IMR-90 (cell line): ENCODE results near the gene NRXN2. TPM values are rescaled to one million over a fixed set of nuclear protein-coding genes. Genes with fewer than 3 reads are reported as not detected.

Experiments used
- ATAC-seq: fragments of 200-7000 bp; cut with Tn5 transposase; 2 replicates; pipeline ENCODE4 v1.9.1; 2020; ENCODE audit warnings: low read depth, mild to moderate bottlenecking, moderate library complexity
- BruUV-seq: library from RNA; stranded (reverse); fragments of 400-500 nt; replicated peaks from 2 replicates; lab custom pipeline; 2021; lab: Mats Ljungman, UMichigan
- CTCF ChIA-PET: fragments of 300-600 bp; formaldehyde crosslinking; extraction: SDS; loops from one replicate; lab custom pipeline; 2021; ENCODE audit warnings: antibody characterized with exemption; lab: Yijun Ruan, JAX
- POLR2A ChIA-PET: fragments of 300-600 bp; sonication (Branson Sonifier 250); formaldehyde crosslinking; loops from one replicate; lab custom pipeline; 2022; ENCODE audit warnings: antibody characterized with exemption; ENCODE audit not compliant: unreplicated experiment; lab: Charles Lee
- DNase-seq: peaks from one replicate; pipeline ENCODE4 v3.0.0; 2013
- H2AFZ ChIP-seq: replicated peaks from 2 replicates; pipeline ENCODE3; 2013; ENCODE audit warnings: low read length, mild to moderate bottlenecking; ENCODE audit not compliant: poor library complexity
- H2AK5ac ChIP-seq: 2 replicates; pipeline ENCODE4 v1.6.1; 2013; ENCODE audit warnings: low read depth, low read length, inconsistent platforms
- H2AK9ac ChIP-seq: replicated peaks from 2 replicates; pipeline ENCODE3; 2013; ENCODE audit warnings: mild to moderate bottlenecking, low read depth, low read length, moderate library complexity; ENCODE audit not compliant: poor library complexity
- H2BK120ac ChIP-seq: 2 replicates; pipeline ENCODE4 v1.6.1; 2013; ENCODE audit warnings: low read depth, low read length, inconsistent platforms
- H2BK15ac ChIP-seq: 3 replicates; pipeline ENCODE4 v1.6.1; 2013; ENCODE audit warnings: low read depth, low read length, inconsistent platforms
- H2BK20ac ChIP-seq: 2 replicates; pipeline ENCODE4 v1.6.1; 2013; ENCODE audit warnings: low read depth, mild to moderate bottlenecking, inconsistent platforms, low read length, moderate library complexity
- H2BK5ac ChIP-seq: 2 replicates; pipeline ENCODE4 v1.6.1; 2013; ENCODE audit warnings: mild to moderate bottlenecking, low read depth, low read length, inconsistent platforms; ENCODE audit not compliant: poor library complexity, severe bottlenecking
- H3K14ac ChIP-seq: replicated peaks from 2 replicates; pipeline ENCODE4 v1.6.1; 2013; ENCODE audit warnings: low read depth, low read length, inconsistent platforms
- H3K18ac ChIP-seq: 2 replicates; pipeline ENCODE4 v1.6.1; 2013; ENCODE audit warnings: low read depth, low read length, control low read depth
- H3K23ac ChIP-seq: 2 replicates; pipeline ENCODE4 v1.6.1; 2013; ENCODE audit warnings: low read depth, low read length, inconsistent platforms
- H3K27ac ChIP-seq: 2 replicates; pipeline ENCODE4 v1.5.1; 2013; ENCODE audit warnings: mild to moderate bottlenecking, control low read depth, low read length; ENCODE audit not compliant: insufficient read depth
- H3K27me3 ChIP-seq: 2 replicates; pipeline ENCODE4 v1.6.1; 2013; ENCODE audit warnings: low read length; ENCODE audit not compliant: control insufficient read depth, insufficient read depth
- H3K36me3 ChIP-seq: 2 replicates; pipeline ENCODE4 v1.6.1; 2013; ENCODE audit warnings: low read length, mixed read lengths; ENCODE audit not compliant: control insufficient read depth, insufficient read depth
- H3K4ac ChIP-seq: 2 replicates; pipeline ENCODE4 v1.6.1; 2013; ENCODE audit warnings: low read depth, low read length, inconsistent platforms
- H3K4me1 ChIP-seq: 2 replicates; pipeline ENCODE4 v1.6.1; 2013; ENCODE audit warnings: low read length, mixed read lengths; ENCODE audit not compliant: control insufficient read depth, insufficient read depth
- H3K4me2 ChIP-seq: 2 replicates; pipeline ENCODE4 v1.6.1; 2013; ENCODE audit warnings: low read depth, mild to moderate bottlenecking, control low read depth, low read length, moderate library complexity
- H3K4me3 ChIP-seq: 2 replicates; pipeline ENCODE4 v1.5.1; 2013; ENCODE audit warnings: low read depth, mild to moderate bottlenecking, control low read depth, low read length, moderate library complexity; ENCODE audit not compliant: insufficient read depth
- H3K56ac ChIP-seq: 2 replicates; pipeline ENCODE4 v1.6.1; 2013; ENCODE audit warnings: low read length, inconsistent platforms; ENCODE audit not compliant: insufficient read depth; ENCODE audit errors: extremely low read depth
- H3K79me1 ChIP-seq, 2 experiments: 2 replicates each; pipeline ENCODE4 v1.6.1; 2013; ENCODE audit warnings: low read length in 2 of 2, inconsistent platforms in 1 of 2, low read depth in 1 of 2
- H3K9ac ChIP-seq: 2 replicates; pipeline ENCODE4 v1.6.1; 2013; ENCODE audit warnings: low read depth, low read length, control low read depth
- H3K9me1 ChIP-seq: 2 replicates; pipeline ENCODE4 v1.6.1; 2013; ENCODE audit warnings: low read length, inconsistent platforms; ENCODE audit not compliant: insufficient read depth
- H3K9me3 ChIP-seq: 2 replicates; pipeline ENCODE4 v1.6.1; 2013; ENCODE audit warnings: low read length; ENCODE audit not compliant: control insufficient read depth, insufficient read depth
- H4K20me1 ChIP-seq: 2 replicates; pipeline ENCODE4 v1.6.1; 2013; ENCODE audit warnings: low read length, inconsistent platforms; ENCODE audit not compliant: insufficient read depth
- H4K5ac ChIP-seq: 2 replicates; pipeline ENCODE4 v1.6.1; 2013; ENCODE audit warnings: mild to moderate bottlenecking, low read depth, low read length, control low read depth
- H4K8ac ChIP-seq, 2 experiments: 2 replicates each; pipeline ENCODE4 v1.6.1; 2013; ENCODE audit warnings: low read depth in 2 of 2, low read length in 2 of 2, control low read depth in 1 of 2, inconsistent platforms in 1 of 2
- H4K91ac ChIP-seq: 2 replicates; pipeline ENCODE4 v1.6.1; 2013; ENCODE audit warnings: low read depth, low read length, inconsistent platforms; ENCODE audit not compliant: insufficient read depth
- BHLHE40 ChIP-seq: fragments of 150-350 bp; IDR thresholded peaks from 2 replicates; pipeline ENCODE4 v1.6.1; 2016; ENCODE audit warnings: mild to moderate bottlenecking, low read depth, low read length
- CEBPB ChIP-seq: IDR thresholded peaks from 2 replicates; pipeline ENCODE4 v1.6.1; 2012; ENCODE audit warnings: low read depth, low read length, improper control_type of control experiment
- CHD1 ChIP-seq: IDR thresholded peaks from 2 replicates; pipeline ENCODE4 v1.6.1; 2012; ENCODE audit warnings: low read depth, low read length, improper control_type of control experiment
- CTCF ChIP-seq: conservative IDR thresholded peaks from 2 replicates; pipeline ENCODE4 v1.5.1; 2012; ENCODE audit warnings: mild to moderate bottlenecking, low read depth, low read length, improper control_type of control experiment
- MAFK ChIP-seq: IDR thresholded peaks from 2 replicates; pipeline ENCODE4 v1.6.1; 2012; ENCODE audit warnings: low read depth, low read length, improper control_type of control experiment
- MXI1 ChIP-seq: IDR thresholded peaks from 2 replicates; pipeline ENCODE4 v1.6.1; 2012; ENCODE audit warnings: low read depth, mild to moderate bottlenecking, low read length, moderate library complexity, borderline replicate concordance
- NFE2L2 ChIP-seq: fragments of 150-350 bp; IDR thresholded peaks from 2 replicates; pipeline ENCODE4 v1.6.1; 2016; ENCODE audit warnings: low read depth, mild to moderate bottlenecking, low read length
- POLR2A ChIP-seq: IDR thresholded peaks from 2 replicates; pipeline ENCODE4 v1.6.1; 2012; ENCODE audit warnings: mild to moderate bottlenecking, low read depth, low read length
- RAD21 ChIP-seq: IDR thresholded peaks from 2 replicates; pipeline ENCODE4 v1.6.1; 2012; ENCODE audit warnings: low read length, improper control_type of control experiment
- USF2 ChIP-seq: fragments of 150-350 bp; IDR thresholded peaks from 2 replicates; pipeline ENCODE4 v1.6.1; 2017; ENCODE audit warnings: mild to moderate bottlenecking, antibody characterized with exemption, low read length, low read depth
- WGBS, 2 experiments: methylation state at CpG; one replicate each; pipeline versions ENCODE4 v1.1.5 to v1.1.7; 2013; ENCODE audit warnings: missing lambda C conversion rate in 2 of 2; ENCODE audit not compliant: insufficient read length in 1 of 2; ENCODE audit errors: extremely low coverage in 2 of 2; 5-methylcytosine and 5-hydroxymethylcytosine counted together
- dilution Hi-C: fragments of 300-500 bp; cut with HindIII; formaldehyde crosslinking; loops from one replicate; pipeline ENCODE4 v1.14.3; 2018; ENCODE audit warnings: low sequenced_read_pairs; ENCODE audit not compliant: unreplicated experiment
- in situ Hi-C: fragments of 300-500 bp; cut with MboI; formaldehyde crosslinking; loops from 3 replicates; pipeline ENCODE4 v1.14.3; 2019; ENCODE audit warnings: low sequenced_read_pairs, inconsistent platforms, mixed read lengths
- intact Hi-C: fragments of 100-400 bp; cut with micrococcal nuclease; formaldehyde crosslinking; loops from 2 replicates; pipeline ENCODE4 v1.10.0; 2022
- polyA plus RNA-seq, 3 experiments: library from polyadenylated mRNA; depleted of rRNA; stranded (reverse); fragments of >200 nt; gene quantifications; 2 replicates each; pipeline ENCODE4 v1.2.3, GENCODE V29; 2012; ENCODE audit warnings: low replicate concordance in 1 of 3
- total RNA-seq: library from RNA; depleted of rRNA; stranded (reverse); fragments of >200 nt; gene quantifications from 2 replicates; pipeline ENCODE4 v1.2.3, GENCODE V29; 2012

NRXN2 gene
- total and polyA plus RNA-seq, 2 of the 4 experiments (the other 2 are of a cell fraction), result 0.18 to 0.22 TPM

GRCh38 chr11:64723907-64724862, 1.2 kb upstream of the NRXN2 start:
- POLR2A ChIA-PET, result no interaction called here
- Histone ChIP-seq H2BK20ac (no peak overlapping the region), H2AK9ac (peak overlapping the region; percentile 42), H3K9ac (no peak overlapping the region), H3K4me2 (no peak overlapping the region), H3K27me3 (peaks cover 64% of the 10 kb centered on the region), H2BK15ac (no peak overlapping the region), H3K18ac (no peak overlapping the region), H3K23ac (no peak overlapping the region), H2AFZ (peak overlapping the region; percentile 67), H3K4ac (no peak overlapping the region), H4K91ac (no peak overlapping the region), H2BK5ac (no peak overlapping the region), H3K9me3 (no peaks in the 10 kb centered on the region), H3K14ac (no peak overlapping the region), H3K4me3 (no peak overlapping the region), H2AK5ac (no peak overlapping the region; the same call in 1 of the 2 replicates), H3K56ac (no peak overlapping the region), H2BK120ac (no peak overlapping the region), H4K20me1 (no peaks in the 10 kb centered on the region), H4K5ac (no peak overlapping the region), H3K4me1 (no peaks in the 10 kb centered on the region), H3K79me1 (no peaks in the 10 kb centered on the region), H3K9me1 (no peaks in the 10 kb centered on the region), H3K27ac (no peak overlapping the region), H4K8ac (no peak overlapping the region), H3K36me3 (no peaks in the 10 kb centered on the region)
- CTCF ChIA-PET, result no interaction called here
- DNase-seq, result no peak
- TF ChIP-seq MXI1 (no peak), RAD21 (no peak), CHD1 (no peak), CTCF (no peak), NFE2L2 (no peak), BHLHE40 (no peak), CEBPB (no peak), MAFK (no peak), POLR2A (no peak), USF2 (no peak)
- in situ Hi-C loops, result no loop called here
- dilution Hi-C loops, result no loop called here
- no CpG with 5 or more reads among the region's 9 CpGs for WGBS, 2 experiments
- intact Hi-C loops, result loop anchor here (1.0 kb wide), 1 partner anchor 36 kb away; no protein-coding TSS in a partner anchor
- no TSS peak for BruUV-seq
- no peak for ATAC-seq
